Peyer's patch (tissue), 4 donors: Measurements from ENCODE around the gene PDE11A. TPM values are rescaled to one million over a fixed set of nuclear protein-coding genes. Genes with fewer than 3 reads are reported as not detected.

ENCODE experiments used
- DNase-seq, 3 donors: peaks; one replicate each; pipeline ENCODE4 v3.0.0-alpha.2; 2017 to 2019
- H3K27ac ChIP-seq, 4 donors: fragments of 200-600 bp; sonication (generic); one replicate each; pipeline ENCODE4 v1.5.1; 2016 to 2019
- H3K27me3 ChIP-seq, 2 donors: fragments of 200-600 bp; sonication (generic); one replicate each; pipeline ENCODE4 v1.5.1; 2019
- H3K36me3 ChIP-seq, 3 donors: fragments of 200-600 bp; sonication (generic); one replicate each; pipeline ENCODE4 v1.5.1; 2016 to 2019
- H3K4me1 ChIP-seq, 4 donors: fragments of 200-600 bp; sonication (generic); one replicate each; pipeline ENCODE4 v1.5.1; 2016 to 2019
- H3K4me3 ChIP-seq, 4 donors: fragments of 200-600 bp; sonication (generic); 1 replicate in 3 of 4; 2 replicates in 1 of 4; pipeline ENCODE4 v1.5.1; 2016 to 2019; ENCODE audit warnings: mild to moderate bottlenecking in 1 of 4
- H3K9me3 ChIP-seq, 4 donors: fragments of 200-600 bp; sonication (generic); one replicate each; pipeline ENCODE4 v1.5.1; 2016 to 2019; ENCODE audit warnings: mild to moderate bottlenecking in 1 of 4
- CTCF ChIP-seq, 6 experiments: fragments of 450-650 bp in 4 of 6; fragments of 200-600 bp in 2 of 6; sonication (generic) in 1 of 6; IDR thresholded peaks; one replicate each; pipeline ENCODE4 v1.5.1; 2017 to 2019; ENCODE audit warnings: antibody characterized with exemption in 6 of 6, mild to moderate bottlenecking in 3 of 6, moderate library complexity in 1 of 6
- POLR2A ChIP-seq, 2 donors: fragments of 450-650 bp; IDR thresholded peaks; one replicate each; pipeline ENCODE4 v1.5.1; 2017; ENCODE audit warnings: antibody characterized with exemption in 2 of 2, mild to moderate bottlenecking in 2 of 2, moderate library complexity in 2 of 2
- total RNA-seq, 4 donors: library from RNA; depleted of rRNA; stranded (reverse); fragments of >200 nt; gene quantifications; one replicate each; pipeline ENCODE4 v1.1.0, GENCODE V29; 2016

PDE11A gene
- total RNA-seq, 4 donors from 2014 or later: 1.6 to 2.1 (median 1.7) TPM

GRCh38 chr2:177930916-177931315 is 141.7 kb downstream of the PDE11A start:
- Histone ChIP-seq H3K9me3 (peaks cover 0 to 3% (median 0%) of the 10 kb centered on the region in 4 donors), H3K4me1 (no peaks in the 10 kb centered on the region), H3K27me3 (no peaks in the 10 kb centered on the region), H3K4me3 (no peak overlapping the region), H3K27ac (no peak overlapping the region), H3K36me3 (no peaks in the 10 kb centered on the region)
- TF ChIP-seq POLR2A (IDR thresholded peaks at IDR 0.05) (no peak), CTCF (IDR thresholded peaks at IDR 0.05) (no peak)
- DNase-seq: no peak

GRCh38 chr2:177929662-177930522 is 142.7 kb downstream of the PDE11A start:
- Histone ChIP-seq H3K27ac (no peak overlapping the region), H3K4me3 (no peak overlapping the region), H3K27me3 (no peaks in the 10 kb centered on the region), H3K9me3 (peaks cover 0 to 3% (median 0%) of the 10 kb centered on the region in 4 donors), H3K4me1 (no peaks in the 10 kb centered on the region), H3K36me3 (no peaks in the 10 kb centered on the region)
- no peak for TF ChIP-seq CTCF (IDR thresholded peaks at IDR 0.05)
- no peak for DNase-seq

GRCh38 chr2:177923323-177923722 is 149.3 kb downstream of the PDE11A start:
- TF ChIP-seq POLR2A (IDR thresholded peaks at IDR 0.05) (no peak), CTCF (IDR thresholded peaks at IDR 0.05) (no peak)
- no peaks in the 10 kb centered on the region for H3K4me1 ChIP-seq
- H3K27me3 ChIP-seq: no peaks in the 10 kb centered on the region
- H3K4me3 ChIP-seq: no peak overlapping the region
- no peak overlapping the region for H3K27ac ChIP-seq
- H3K36me3 ChIP-seq: no peaks in the 10 kb centered on the region
- H3K9me3 ChIP-seq: no peaks in the 10 kb centered on the region
- no peak for DNase-seq

- Histone ChIP-seq H3K4me1 (no peaks in the 10 kb centered on the region), H3K27ac (no peak overlapping the region), H3K36me3 (no peaks in the 10 kb centered on the region), H3K4me3 (no peak overlapping the region), H3K27me3 (no peaks in the 10 kb centered on the region), H3K9me3 (no peaks in the 10 kb centered on the region)
- TF ChIP-seq POLR2A (IDR thresholded peaks at IDR 0.05) (no peak), CTCF (IDR thresholded peaks at IDR 0.05) (no peak)
- DNase-seq: no peak
Measured at GRCh38 chr2:177921726-177922125, 150.9 kb downstream of the PDE11A start.

- H3K9me3 ChIP-seq: no peaks in the 10 kb centered on the region
- H3K27me3 ChIP-seq: no peaks in the 10 kb centered on the region
- H3K4me3 ChIP-seq: no peak overlapping the region
- H3K4me1 ChIP-seq: no peaks in the 10 kb centered on the region
- no peak for DNase-seq
- H3K27ac ChIP-seq: no peak overlapping the region
- H3K36me3 ChIP-seq: no peaks in the 10 kb centered on the region
- TF ChIP-seq POLR2A (IDR thresholded peaks at IDR 0.05) (no peak), CTCF (IDR thresholded peaks at IDR 0.05) (no peak)
Measured at GRCh38 chr2:177917169-177917568, 155.4 kb downstream of the PDE11A start.
